HG03097 (cell line): ENCODE data around the gene SHROOM1.
A peak's percentile ranks its signal among the peaks of the same experiment; 100 is the strongest.
"Not testable (repeated sequence)": the region's sequence is repeated elsewhere in the genome, so short reads cannot be mapped to it uniquely, and the experiment has no call there.

Experiments
- ATAC-seq: cut with Tn5 transposase; IDR thresholded peaks from one replicate; pipeline ENCODE4 v1.9.1; 2021; ENCODE audit not compliant: unreplicated experiment, low FRiP score

The SHROOM1 gene

GRCh38 chr5:132830436-132831094, at the start of gene SHROOM1:
Gene SHROOM1 (minus strand): TSS chr5:132830647. CDS start chr5:132826140, 4,507 bp downstream.
- peak; percentile 44 for ATAC-seq

- no peak for ATAC-seq
These were observed 47.5 kb upstream of the SHROOM1 start for GRCh38 chr5:132877938-132878337.

GRCh38 chr5:132877466-132877865, 47.0 kb upstream of the SHROOM1 start:
- no peak for ATAC-seq

GRCh38 chr5:132876020-132876759, 45.7 kb upstream of the SHROOM1 start:
- ATAC-seq = no peak

- no peak for ATAC-seq
These were observed 43.5 kb upstream of the SHROOM1 start for GRCh38 chr5:132873930-132874271.

- ATAC-seq = no peak
These were observed 42.9 kb upstream of the SHROOM1 start, which contains the start of gene LEAP2 for GRCh38 chr5:132873119-132873929. Gene LEAP2 (plus strand): TSS chr5:132873668. CDS start chr5:132873695, 27 bp downstream.

GRCh38 chr5:132872788-132873118, 42.3 kb upstream of the SHROOM1 start:
- no peak for ATAC-seq

GRCh38 chr5:132871459-132872284, 41.2 kb upstream of the SHROOM1 start:
- no peak for ATAC-seq

GRCh38 chr5:132870801-132871200, 40.4 kb upstream of the SHROOM1 start:
- no peak for ATAC-seq

GRCh38 chr5:132868754-132869153, 38.3 kb upstream of the SHROOM1 start:
- no peak for ATAC-seq

- ATAC-seq = no peak
These were observed 36.6 kb upstream of the SHROOM1 start for GRCh38 chr5:132867046-132867451.

- ATAC-seq = peak; percentile 98
These were observed 36.0 kb upstream of the SHROOM1 start, which contains the start of the genes GDF9 and UQCRQ for GRCh38 chr5:132866342-132867045. Gene GDF9 (minus strand): TSS chr5:132866469. CDS start chr5:132864533, 1,936 bp downstream. Gene UQCRQ (plus strand): TSS chr5:132866642. CDS start chr5:132866882, 240 bp downstream.

GRCh38 chr5:132865668-132866341, 35.4 kb upstream of the SHROOM1 start:
- ATAC-seq = no peak

- no peak for ATAC-seq
These were observed 30.3 kb upstream of the SHROOM1 start for GRCh38 chr5:132860742-132861141.

- no peak for ATAC-seq
These were observed 29.5 kb upstream of the SHROOM1 start for GRCh38 chr5:132859889-132860437.

- no peak for ATAC-seq
These were observed 25.6 kb upstream of the SHROOM1 start for GRCh38 chr5:132856011-132856410.

- not testable (repeated sequence) for ATAC-seq
These were observed 24.5 kb upstream of the SHROOM1 start for GRCh38 chr5:132854992-132855391.

- no peak for ATAC-seq
These were observed 23.9 kb upstream of the SHROOM1 start for GRCh38 chr5:132854301-132854700.

- ATAC-seq = no peak
These were observed 23.3 kb upstream of the SHROOM1 start for GRCh38 chr5:132853790-132854189.
